Small intestine (tissue), 7 donors: Measurements from ENCODE around the gene SARNP. TPM values are rescaled to one million over a fixed set of nuclear protein-coding genes. Genes with fewer than 3 reads are reported as not detected.
A peak's percentile ranks its signal among the peaks of the same experiment; 100 is the strongest.
"Not testable (repeated sequence)": the region's sequence is repeated elsewhere in the genome, so short reads cannot be mapped to it uniquely, and the experiment has no call there.

Experiments used
- DNase-seq, 2 donors: peaks; one replicate each; pipeline versions ENCODE4 v3.0.0 to v3.0.0-alpha.2; 2013
- FAIRE-seq: peaks from 2 replicates; lab custom pipeline; 2012; peaks lifted over from hg19 to GRCh38; lab: Jason Lieb, UNC
- H3K27ac ChIP-seq, 3 donors: one replicate each; pipeline ENCODE4 v1.5.1; 2013; ENCODE audit warnings: low read length in 2 of 3, mild to moderate bottlenecking in 2 of 3, control low read depth in 1 of 3, inconsistent platforms in 1 of 3, low read depth in 1 of 3, moderate library complexity in 1 of 3
- H3K27me3 ChIP-seq, 3 donors: one replicate each; pipeline ENCODE4 v1.6.1; 2013; ENCODE audit warnings: low read length in 3 of 3, inconsistent platforms in 1 of 3; ENCODE audit not compliant: control insufficient read depth in 3 of 3, insufficient read depth in 3 of 3
- H3K36me3 ChIP-seq, 3 donors: one replicate each; pipeline ENCODE4 v1.6.1; 2013; ENCODE audit warnings: low read length in 3 of 3, inconsistent platforms in 1 of 3, low read depth in 1 of 3, mild to moderate bottlenecking in 1 of 3, moderate library complexity in 1 of 3; ENCODE audit not compliant: control insufficient read depth in 3 of 3, insufficient read depth in 2 of 3
- H3K4me1 ChIP-seq, 3 donors: one replicate each; pipeline ENCODE4 v1.6.1; 2013; ENCODE audit warnings: low read length in 2 of 3, inconsistent platforms in 1 of 3, low read depth in 1 of 3, mild to moderate bottlenecking in 1 of 3, moderate library complexity in 1 of 3; ENCODE audit not compliant: control insufficient read depth in 3 of 3, insufficient read depth in 2 of 3
- H3K4me3 ChIP-seq, 3 donors: one replicate each; pipeline ENCODE4 v1.5.1; 2013; ENCODE audit warnings: low read length in 3 of 3, control low read depth in 1 of 3, inconsistent platforms in 1 of 3, low read depth in 1 of 3, mild to moderate bottlenecking in 1 of 3, moderate library complexity in 1 of 3
- H3K9me3 ChIP-seq, 2 donors: one replicate each; pipeline ENCODE4 v1.6.1; 2013; ENCODE audit warnings: low read depth in 1 of 2, low read length in 1 of 2; ENCODE audit not compliant: control insufficient read depth in 2 of 2, insufficient read depth in 1 of 2
- WGBS, 3 donors: extraction: QIAGEN DNeasy Blood & Tissue Kit; methylation state at CpG; one replicate each; pipeline ENCODE4 v1.1.7; 2013; 5-methylcytosine and 5-hydroxymethylcytosine counted together
- polyA plus RNA-seq, 4 donors: library from polyadenylated mRNA; stranded (reverse) in 3 of 4; unstranded in 1 of 4; fragments of 200-250 nt in 3 of 4; fragments of 120-200 nt in 1 of 4; gene quantifications; one replicate each; pipeline versions ENCODE4 v1.2.1 to v1.2.3, GENCODE V29; 2013
- donor health status: healthy with polysubstance abuse.
- donor health status: control.
- donor health status: control.
- donor health status: Bipolar disorder and iron deficiency.
- donor health status: healthy.

The SARNP gene
- polyA plus RNA-seq, 4 donors, result 62.8 to 89.8 (median 75.3) TPM

DNA sequence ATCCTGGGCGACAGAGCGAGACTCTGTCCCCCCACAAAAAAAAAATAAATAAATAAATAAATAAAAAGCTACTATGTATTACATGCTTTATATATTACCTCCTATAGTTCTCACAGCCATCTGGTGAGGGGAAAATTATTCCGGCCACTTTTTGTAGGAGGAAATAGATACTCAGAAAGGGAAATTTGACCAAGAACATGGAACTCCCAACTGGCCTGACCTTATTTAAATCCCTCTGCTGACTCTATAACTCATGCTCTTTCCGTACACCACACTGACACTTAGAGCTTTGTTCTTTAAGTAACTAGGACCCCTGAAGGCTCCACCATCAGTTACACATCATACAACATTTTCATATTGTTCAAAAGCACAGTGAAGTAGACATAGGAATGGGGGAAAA lies 27.4 kb upstream of the SARNP start:
- WGBS, 3 donors, result 87 to 96% (median 88%) methylated on average over 4 of the region's 4 CpGs
- Histone ChIP-seq H3K36me3 (no peaks in the 10 kb centered on the region), H3K27ac (peak overlapping the region in 1 of 3 donors; percentile 45), H3K27me3 (peaks cover 0 to 6% (median 0%) of the 10 kb centered on the region in 3 donors), H3K9me3 (no peaks in the 10 kb centered on the region), H3K4me1 (peaks cover 0 to 7% (median 0%) of the 10 kb centered on the region in 3 donors), H3K4me3 (no peak overlapping the region)
- DNase-seq (no peak), FAIRE-seq (no peak)

DNA sequence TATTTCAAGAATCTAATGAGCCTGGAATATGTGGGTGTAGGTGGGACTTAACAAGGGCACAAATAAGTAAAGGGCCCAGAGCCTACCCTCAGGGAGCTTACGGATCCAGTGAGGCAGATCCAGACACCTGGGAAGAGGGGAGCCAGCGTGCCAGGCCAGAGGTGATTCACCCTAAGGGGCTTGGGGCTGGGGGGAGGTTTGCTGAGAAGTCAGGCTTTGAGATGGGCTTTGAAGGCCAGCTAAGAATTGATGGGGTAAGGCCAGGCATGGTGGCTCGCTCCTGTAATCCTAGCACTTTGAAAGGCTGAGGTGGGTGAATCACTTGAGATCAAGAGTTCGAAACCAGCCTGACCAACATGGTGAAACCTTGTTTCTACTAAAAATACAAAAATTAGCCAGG lies 25.9 kb upstream of the SARNP start:
- H3K36me3 ChIP-seq, result no peaks in the 10 kb centered on the region
- DNase-seq, result no peak
- H3K4me3 ChIP-seq, result no peak overlapping the region
- WGBS, 3 donors, result 94 to 96% (median 94%) methylated on average over 4 of the region's 4 CpGs
- H3K27me3 ChIP-seq, result peaks cover 0 to 2% (median 0%) of the 10 kb centered on the region in 3 donors
- no peaks in the 10 kb centered on the region for H3K9me3 ChIP-seq
- FAIRE-seq, result no peak
- peaks cover 0 to 5% (median 0%) of the 10 kb centered on the region in 3 donors for H3K4me1 ChIP-seq
- no peak overlapping the region for H3K27ac ChIP-seq

DNA sequence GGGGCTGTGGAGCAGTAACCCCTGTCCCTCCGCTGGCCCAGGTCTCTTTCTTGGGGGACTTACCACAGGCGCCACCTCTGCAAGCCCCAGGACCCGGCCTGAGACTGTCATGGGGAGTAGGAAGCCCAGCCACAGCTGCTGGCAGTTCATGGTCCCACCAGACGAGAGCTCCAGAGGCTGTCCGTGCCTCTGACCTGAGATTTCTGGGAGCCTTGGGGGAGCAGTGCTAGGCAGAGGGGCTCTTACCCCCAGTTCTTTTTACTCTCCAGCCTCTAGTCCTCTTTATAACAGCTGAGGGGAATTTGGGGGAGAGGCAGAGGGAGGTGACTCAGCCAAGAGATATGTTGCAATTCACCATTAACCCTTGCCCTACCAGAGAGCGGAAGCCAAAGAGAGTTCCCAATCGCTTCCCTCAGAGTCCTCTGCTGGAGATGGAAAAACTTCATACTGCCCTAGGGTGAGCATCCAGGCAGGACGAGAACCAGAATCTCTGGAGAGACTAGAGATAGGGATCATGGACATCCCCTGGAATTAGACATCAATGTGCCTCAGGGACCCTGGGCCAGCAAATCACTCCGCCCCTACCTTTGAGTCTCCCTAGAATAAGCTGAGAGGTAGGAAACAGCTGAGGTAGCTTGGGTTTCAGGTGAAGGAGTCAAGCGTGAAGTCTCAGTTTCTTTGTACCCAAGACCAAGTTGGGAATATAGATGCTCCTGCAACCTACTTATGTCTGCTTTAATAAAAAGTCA lies 25.3 kb upstream of the SARNP start, which contains the start of gene MMP19:
Gene MMP19, minus strand, starts transcription at position 256 of the 749 bp plus-strand sequence. Its CDS starts 106 bp downstream, at position 150.
- H3K36me3 ChIP-seq, result no peaks in the 10 kb centered on the region
- peaks cover 0 to 5% (median 0%) of the 10 kb centered on the region in 3 donors for H3K4me1 ChIP-seq
- peak within 1 kb of the TSS in 1 of 3 donors; percentile 77 for H3K27ac ChIP-seq
- WGBS, 3 donors, result 55 to 71% (median 58%) methylated on average over 9 to 10 of the region's 10 CpGs
- H3K27me3 ChIP-seq, result peaks cover 0 to 2% (median 0%) of the 10 kb centered on the region in 3 donors
- DNase-seq, result no peak
- FAIRE-seq, result no peak
- peak within 1 kb of the TSS in 1 of 3 donors; percentile 21 for H3K4me3 ChIP-seq
- no peaks in the 10 kb centered on the region for H3K9me3 ChIP-seq

DNA sequence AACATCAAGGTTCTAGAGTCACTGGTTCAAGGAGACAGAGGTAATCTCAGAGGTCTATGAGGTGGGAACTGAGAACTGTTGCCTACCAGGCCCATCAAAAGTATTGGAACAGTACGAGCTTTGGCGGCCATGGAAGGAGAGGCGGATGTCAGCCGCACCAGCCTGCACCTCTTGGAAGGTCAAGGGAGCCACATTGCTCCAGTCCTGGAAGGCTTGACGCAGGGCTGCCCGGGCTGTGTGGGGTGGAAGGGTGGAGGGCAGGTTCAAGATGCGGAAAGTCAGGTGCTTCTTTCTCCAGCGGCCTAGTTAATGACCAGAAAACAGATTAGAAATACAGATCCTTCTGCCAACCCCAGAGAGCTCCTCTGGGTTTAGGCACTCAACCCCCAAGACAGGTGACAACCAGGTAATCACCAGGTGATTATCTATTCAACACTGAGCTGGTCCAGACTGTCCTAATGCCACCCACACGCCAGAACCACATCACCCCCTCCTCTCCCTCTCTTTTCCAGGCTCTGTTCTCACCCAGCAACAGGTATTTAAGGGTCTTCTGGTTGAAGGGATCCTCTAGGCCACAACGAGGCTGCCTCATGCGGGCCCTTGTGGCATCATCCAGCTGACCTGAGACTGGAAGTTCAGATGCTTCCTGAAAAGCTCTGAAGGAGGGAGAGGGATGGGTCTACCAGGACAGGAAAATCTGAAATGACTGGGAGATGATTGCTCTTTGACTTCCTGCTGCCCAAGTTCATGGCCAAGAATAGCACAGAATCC lies 23.2 kb upstream of the SARNP start:
- no peak overlapping the region for H3K27ac ChIP-seq
- DNase-seq (no peak), FAIRE-seq (no peak)
- no peak overlapping the region for H3K4me3 ChIP-seq
- H3K36me3 ChIP-seq, result peaks cover 0 to 5% (median 0%) of the 10 kb centered on the region in 3 donors
- H3K9me3 ChIP-seq, result no peaks in the 10 kb centered on the region
- H3K27me3 ChIP-seq, result peaks cover 0 to 2% (median 0%) of the 10 kb centered on the region in 3 donors
- peaks cover 0 to 2% (median 0%) of the 10 kb centered on the region in 3 donors for H3K4me1 ChIP-seq
- WGBS, 3 donors, result 89 to 93% (median 90%) methylated on average over 11 of the region's 11 CpGs

DNA sequence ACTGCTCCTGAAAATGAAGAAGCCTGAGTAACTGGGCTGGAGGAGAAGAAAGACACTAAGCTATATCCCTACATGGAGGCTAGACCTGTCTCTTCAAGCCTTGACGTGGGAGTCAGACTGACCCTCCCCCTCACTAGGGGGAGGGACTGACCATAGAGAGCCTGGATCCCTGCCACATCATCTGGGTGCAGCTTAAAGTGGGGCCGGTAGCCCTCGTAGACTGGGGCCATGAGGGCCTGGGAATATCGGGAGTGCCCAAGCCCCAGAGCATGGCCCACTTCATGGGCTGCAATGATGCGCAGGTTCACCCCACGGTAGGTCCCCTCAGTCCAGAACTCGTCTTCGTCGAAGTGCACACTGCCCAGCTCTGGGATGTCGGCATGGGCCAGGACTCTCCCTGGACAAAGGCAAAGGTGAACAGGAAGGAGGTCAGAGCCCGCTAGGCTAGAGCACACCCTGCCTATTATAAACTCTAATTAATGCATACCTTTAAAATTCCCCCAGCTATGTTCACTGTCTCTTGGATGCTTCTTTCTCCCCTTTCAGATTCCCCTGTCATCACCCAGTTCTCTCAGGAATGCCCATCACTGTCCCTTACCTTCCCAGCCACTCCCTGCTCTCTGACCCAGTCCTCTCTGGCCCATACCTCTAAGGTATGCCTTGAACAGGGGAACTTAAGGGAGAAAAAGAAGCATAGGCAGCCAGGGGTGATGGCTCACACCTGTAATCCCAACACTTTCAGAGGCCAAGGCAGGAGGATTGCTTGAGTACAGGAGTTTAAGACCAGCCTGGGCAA lies 22.0 kb upstream of the SARNP start:
- DNase-seq (no peak), FAIRE-seq (no peak)
- peaks cover 0 to 2% (median 0%) of the 10 kb centered on the region in 3 donors for H3K4me1 ChIP-seq
- H3K36me3 ChIP-seq, result peaks cover 0 to 14% (median 0%) of the 10 kb centered on the region in 3 donors
- no peak overlapping the region for H3K27ac ChIP-seq
- H3K27me3 ChIP-seq, result peaks cover 0 to 2% (median 0%) of the 10 kb centered on the region in 3 donors
- H3K4me3 ChIP-seq, result no peak overlapping the region
- no peaks in the 10 kb centered on the region for H3K9me3 ChIP-seq
- 85 to 87% (median 86%) methylated on average over 11 of the region's 11 CpGs for WGBS, 3 donors

DNA sequence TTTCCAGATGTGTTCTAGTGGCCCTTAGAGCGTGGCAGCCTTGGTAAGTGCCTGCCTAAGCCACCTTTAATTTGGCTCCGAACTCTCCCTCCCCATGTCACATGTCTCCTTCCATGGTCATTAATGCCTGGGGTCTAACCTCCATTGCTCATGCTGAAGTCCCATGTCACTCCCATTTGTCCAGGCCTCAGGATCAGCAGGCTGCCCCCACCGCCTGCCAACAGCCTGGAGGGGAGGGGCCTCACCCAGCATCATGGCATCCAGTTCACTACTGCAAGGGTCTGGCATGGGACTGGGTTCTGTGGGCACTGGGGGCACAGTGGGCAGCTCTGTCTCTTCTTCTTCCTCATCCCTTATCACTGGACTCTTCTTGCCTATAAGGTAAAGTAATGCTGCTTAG lies 20.8 kb upstream of the SARNP start:
- whole genome bisulfite sequencing, 3 donors, result 92 to 98% (median 92%) methylated on average over 3 of the region's 3 CpGs
- no peak for FAIRE-seq
- no peak overlapping the region for H3K4me3 ChIP-seq
- peaks cover 0 to 2% (median 0%) of the 10 kb centered on the region in 3 donors for H3K27me3 ChIP-seq
- H3K4me1 ChIP-seq, result peaks cover 0 to 2% (median 0%) of the 10 kb centered on the region in 3 donors
- no peak for DNase-seq
- no peaks in the 10 kb centered on the region for H3K9me3 ChIP-seq
- H3K36me3 ChIP-seq, result peaks cover 0 to 16% (median 0%) of the 10 kb centered on the region in 3 donors
- no peak overlapping the region for H3K27ac ChIP-seq

DNA sequence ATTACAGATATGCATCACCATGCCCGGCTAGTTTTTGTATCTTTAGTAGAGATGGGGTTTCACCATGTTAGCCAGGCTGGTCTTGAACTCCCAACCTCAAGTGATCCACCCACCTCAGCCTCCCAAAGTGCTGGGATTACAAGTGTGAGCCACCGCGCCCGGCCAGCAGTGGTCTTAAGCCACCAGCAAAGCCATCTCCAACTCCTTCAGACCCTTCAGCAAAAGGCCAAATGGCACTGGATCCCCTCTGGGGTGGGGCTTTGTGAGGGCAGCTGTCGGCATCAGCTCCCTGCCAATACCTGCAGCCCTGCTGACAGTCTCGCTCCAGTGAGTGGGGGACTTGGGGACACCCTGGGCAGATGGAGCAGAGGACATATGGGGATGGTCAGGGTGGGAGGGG lies 16.9 kb upstream of the SARNP start:
- H3K27ac ChIP-seq, H3K9me3 ChIP-seq, H3K27me3 ChIP-seq, DNase-seq, FAIRE-seq, H3K4me3 ChIP-seq: not testable (repeated sequence)
- peaks cover 0 to 23% (median 0%) of the 10 kb centered on the region in 3 donors for H3K36me3 ChIP-seq
- WGBS, 3 donors, result 80 to 86% (median 81%) methylated on average over 6 of the region's 6 CpGs
- H3K4me1 ChIP-seq, result peaks cover 0 to 13% (median 0%) of the 10 kb centered on the region in 3 donors
